HG03097 (cell line): ENCODE measurements around the gene SLC9A4.
"Not testable (repeated sequence)": the region's sequence is repeated elsewhere in the genome, so short reads cannot be mapped to it uniquely, and the experiment has no call there.

ENCODE experiments used
- ATAC-seq: cut with Tn5 transposase; IDR thresholded peaks from one replicate; pipeline ENCODE4 v1.9.1; 2021; ENCODE audit not compliant: unreplicated experiment, low FRiP score

Gene SLC9A4

GRCh38 chr2:102527086-102527485, 54.1 kb downstream of the SLC9A4 start:
- ATAC-seq: no peak

GRCh38 chr2:102538491-102538890, 65.5 kb downstream of the SLC9A4 start:
- no peak for ATAC-seq

GRCh38 chr2:102540882-102541281, 67.9 kb downstream of the SLC9A4 start:
- no peak for ATAC-seq

GRCh38 chr2:102544182-102544581, 71.2 kb downstream of the SLC9A4 start:
- ATAC-seq: no peak

GRCh38 chr2:102547462-102547861, 74.4 kb downstream of the SLC9A4 start:
- ATAC-seq: no peak

GRCh38 chr2:102549027-102549426, 76.0 kb downstream of the SLC9A4 start:
- ATAC-seq: no peak

- no peak for ATAC-seq
Measured at GRCh38 chr2:102550151-102550550, 77.1 kb downstream of the SLC9A4 start.

- no peak for ATAC-seq
Measured at GRCh38 chr2:102551329-102552096, 78.5 kb downstream of the SLC9A4 start.

- ATAC-seq: no peak
Measured at GRCh38 chr2:102553601-102554000, 80.6 kb downstream of the SLC9A4 start.

- no peak for ATAC-seq
Measured at GRCh38 chr2:102558463-102558862, 85.4 kb downstream of the SLC9A4 start.

GRCh38 chr2:102562542-102562941, 89.5 kb downstream of the SLC9A4 start:
- ATAC-seq: not testable (repeated sequence)

GRCh38 chr2:102575888-102576287, 102.9 kb downstream of the SLC9A4 start:
- ATAC-seq: no peak

- no peak for ATAC-seq
Measured at GRCh38 chr2:102578376-102578775, 105.3 kb downstream of the SLC9A4 start.

GRCh38 chr2:102581911-102582310, 108.9 kb downstream of the SLC9A4 start:
- ATAC-seq: no peak

GRCh38 chr2:102582845-102583244, 109.8 kb downstream of the SLC9A4 start:
- no peak for ATAC-seq
